ENCODE results near the gene CLMN. TPM values are rescaled to one million over a fixed set of nuclear protein-coding genes. Genes with fewer than 3 reads are reported as not detected.

CLMN gene
- total and polyA plus RNA-seq, 2 of the 8 experiments (the other 6 are each of a cell fraction or from before 2014, with no cell fraction given): 1.6 to 8.2 TPM

GRCh38 chr14:95318399-95319311 lies 1.1 kb downstream of the CLMN start:
- Histone ChIP-seq H3K9ac (replicated peaks in 1 of 4; ENCODE audit: extremely low read depth in 1 of 4, low read depth in 3 of 4, low read length in 3 of 4) (no peak overlapping the region; a peak in 1 of 7 replicates), H4K20me1 (replicated peaks in 1 of 2; ENCODE audit: control insufficient read depth in 1 of 2, insufficient read depth in 2 of 2, low read length in 2 of 2) (peaks cover 0 to 4% of the 10 kb centered on the region in 2 experiments), H3K9me3 (ENCODE audit: insufficient read depth in 2 of 2, low read depth in 1 of 2, low read length in 1 of 2) (no peaks in the 10 kb centered on the region), H4K5ac (ENCODE audit: insufficient read length, low read depth, low read length) (no peak overlapping the region), H4K8ac (ENCODE audit: extremely low read depth, insufficient read depth, low read length) (no peak overlapping the region), H3K27ac (ENCODE audit: low read depth, low read length) (no peak overlapping the region), H3K79me2 (ENCODE audit: control insufficient read depth in 1 of 2, insufficient read depth in 2 of 2, low read length in 2 of 2) (no peaks in the 10 kb centered on the region), H3K4me1 (replicated peaks in 1 of 4; ENCODE audit: control insufficient read depth in 3 of 4, insufficient read depth in 4 of 4, low read length in 3 of 4) (peaks cover 0 to 9% (median 4%) of the 10 kb centered on the region in 4 experiments; a peak in 4 of 7 replicates), H2BK120ac (replicated peaks; ENCODE audit: low read depth, low read length) (no peak overlapping the region), H3K36me3 (ENCODE audit: control insufficient read depth in 2 of 4, insufficient read depth in 4 of 4, low read length in 3 of 4) (no peaks in the 10 kb centered on the region), H2AFZ (ENCODE audit: low read length) (no peak overlapping the region), H2BK12ac (ENCODE audit: low read depth, low read length) (no peak overlapping the region), H3K23me2 (ENCODE audit: low read depth, low read length) (peaks cover 7% of the 10 kb centered on the region; the same call in 1 of the 2 replicates), H3K14ac (ENCODE audit: insufficient read length) (no peak overlapping the region), H2BK15ac (ENCODE audit: low read length) (no peak overlapping the region), H3K4me3 (ENCODE audit: extremely low read depth in 1 of 4, insufficient read depth in 2 of 4, low read depth in 3 of 4, low read length in 4 of 4) (peak overlapping the region; percentile 56 to 80 (median 67)), H2BK5ac (ENCODE audit: low read depth, low read length) (no peak overlapping the region), H3K56ac (replicated peaks; ENCODE audit: insufficient read length, low read depth, low read length) (no peak overlapping the region), H3K27me3 (replicated peaks in 1 of 4; ENCODE audit: control insufficient read depth in 3 of 4, extremely low read depth in 1 of 4, insufficient read depth in 3 of 4, low read length in 3 of 4) (peaks cover 0 to 12% (median 12%) of the 10 kb centered on the region in 4 experiments; a peak in 5 of 7 replicates), H3K4ac (replicated peaks; ENCODE audit: insufficient read length, low read depth, low read length) (no peak overlapping the region), H3K4me2 (ENCODE audit: insufficient read depth in 1 of 2, low read depth in 2 of 2, low read length in 2 of 2) (peak overlapping the region; percentile 76 to 95), H3K79me1 (ENCODE audit: low read depth, low read length) (peaks cover 3% of the 10 kb centered on the region; the same call in 1 of the 2 replicates), H4K91ac (replicated peaks; ENCODE audit: insufficient read length, low read length) (no peak overlapping the region), H3K18ac (ENCODE audit: extremely low read depth, low read length) (no peak overlapping the region), H3K23ac (ENCODE audit: insufficient read length) (no peak overlapping the region), H2AK5ac (ENCODE audit: low read depth, low read length) (no peak overlapping the region), H2BK20ac (ENCODE audit: low read length) (no peak overlapping the region)
- 0 out of 2 replicates have a peak, but pooled peaks have one; percentile 10 for TF ChIP-seq SUZ12 (IDR thresholded peaks at IDR 0.05; ENCODE audit: low read length)
- TF ChIP-seq SAP30 (IDR thresholded peaks at IDR 0.05; ENCODE audit: insufficient read depth, insufficient replicate concordance, low read length): no peak
- no peak for TF ChIP-seq TAF1 (IDR thresholded peaks at IDR 0.05; ENCODE audit: low read depth, low read length)
- 65% methylated on average over 11 of the region's 22 CpGs; no CpG with 5 or more reads in 1 of the 2 experiments for WGBS, 2 experiments (ENCODE audit: extremely low coverage in 1 of 2, insufficient coverage in 1 of 2, insufficient read length in 1 of 2, insufficient replicate concordance in 2 of 2, low coverage in 1 of 2, low lambda C conversion rate in 2 of 2, missing lambda C conversion rate in 1 of 2)
- CTCF ChIA-PET (ENCODE audit: partially characterized antibody): interaction anchor here (0.7 to 1.3 kb wide), 7 partner anchors 11 to 1333 kb away, joined by 3 to 5 read pairs (median 3); no protein-coding TSS in a partner anchor
- DNase-seq (ENCODE audit: low read depth in 1 of 2, low spot score in 2 of 2): no peak
- FAIRE-seq: no peak
- POLR2A ChIA-PET (ENCODE audit: partially characterized antibody): no interaction called here

Measured in H1 (cell line).